Gastrocnemius medialis (tissue), 4 donors: ENCODE results near the gene SIRPD.

ENCODE experiments used
- POLR2A ChIP-seq, 2 donors: fragments of 450-650 bp; IDR thresholded peaks; one replicate each; pipeline ENCODE4 v1.6.1; 2017; ENCODE audit warnings: antibody characterized with exemption in 2 of 2, mild to moderate bottlenecking in 2 of 2, moderate library complexity in 2 of 2
- TF ChIP-seq, protein P1 (sequence below), 5 experiments: fragments of 450-650 bp in 3 of 5; fragments of 200-600 bp in 2 of 5; sonication (generic) in 2 of 5; IDR thresholded peaks in 4 of 5; conservative IDR thresholded peaks in 1 of 5; 1 replicate in 4 of 5; 2 replicates in 1 of 5; pipeline ENCODE4 v1.5.1; 2016 to 2019; ENCODE audit warnings: antibody characterized with exemption in 5 of 5, mild to moderate bottlenecking in 3 of 5, moderate library complexity in 3 of 5

DNA sequence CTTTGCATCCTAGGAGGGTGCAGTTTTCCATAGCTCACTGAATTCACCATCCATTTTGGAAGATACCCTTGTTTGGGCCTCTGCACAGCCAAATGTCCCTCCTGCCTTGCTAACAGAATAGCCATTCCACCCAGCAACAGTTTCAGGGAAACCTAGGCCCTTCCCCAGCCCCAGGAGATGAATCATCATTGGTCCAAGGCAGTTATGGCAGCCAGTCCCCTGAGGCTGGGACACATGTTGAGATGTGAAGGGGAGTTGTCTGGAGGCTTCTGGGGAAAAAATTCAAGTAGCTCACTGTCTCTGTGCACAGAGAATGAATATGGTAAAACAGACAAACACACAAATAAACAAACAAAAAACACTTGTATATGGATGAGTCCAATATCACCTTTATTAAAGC is 48.9 kb downstream of the SIRPD start:
- TF ChIP-seq, protein P1, sequence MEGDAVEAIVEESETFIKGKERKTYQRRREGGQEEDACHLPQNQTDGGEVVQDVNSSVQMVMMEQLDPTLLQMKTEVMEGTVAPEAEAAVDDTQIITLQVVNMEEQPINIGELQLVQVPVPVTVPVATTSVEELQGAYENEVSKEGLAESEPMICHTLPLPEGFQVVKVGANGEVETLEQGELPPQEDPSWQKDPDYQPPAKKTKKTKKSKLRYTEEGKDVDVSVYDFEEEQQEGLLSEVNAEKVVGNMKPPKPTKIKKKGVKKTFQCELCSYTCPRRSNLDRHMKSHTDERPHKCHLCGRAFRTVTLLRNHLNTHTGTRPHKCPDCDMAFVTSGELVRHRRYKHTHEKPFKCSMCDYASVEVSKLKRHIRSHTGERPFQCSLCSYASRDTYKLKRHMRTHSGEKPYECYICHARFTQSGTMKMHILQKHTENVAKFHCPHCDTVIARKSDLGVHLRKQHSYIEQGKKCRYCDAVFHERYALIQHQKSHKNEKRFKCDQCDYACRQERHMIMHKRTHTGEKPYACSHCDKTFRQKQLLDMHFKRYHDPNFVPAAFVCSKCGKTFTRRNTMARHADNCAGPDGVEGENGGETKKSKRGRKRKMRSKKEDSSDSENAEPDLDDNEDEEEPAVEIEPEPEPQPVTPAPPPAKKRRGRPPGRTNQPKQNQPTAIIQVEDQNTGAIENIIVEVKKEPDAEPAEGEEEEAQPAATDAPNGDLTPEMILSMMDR (IDR thresholded peaks at IDR 0.05 in 4 of 5, conservative IDR thresholded peaks at IDR 0.05 in 1 of 5) = no peak
- no peak for TF ChIP-seq POLR2A (IDR thresholded peaks at IDR 0.05)
